Measurements from ENCODE around the gene PRCC. TPM values are rescaled to one million over a fixed set of nuclear protein-coding genes. Genes with fewer than 3 reads are reported as not detected.

The PRCC gene
- polyA plus RNA-seq, 1 donor (not counting 4 experiments of a cell fraction or from before 2014, with no cell fraction given): 40.4 TPM

DNA sequence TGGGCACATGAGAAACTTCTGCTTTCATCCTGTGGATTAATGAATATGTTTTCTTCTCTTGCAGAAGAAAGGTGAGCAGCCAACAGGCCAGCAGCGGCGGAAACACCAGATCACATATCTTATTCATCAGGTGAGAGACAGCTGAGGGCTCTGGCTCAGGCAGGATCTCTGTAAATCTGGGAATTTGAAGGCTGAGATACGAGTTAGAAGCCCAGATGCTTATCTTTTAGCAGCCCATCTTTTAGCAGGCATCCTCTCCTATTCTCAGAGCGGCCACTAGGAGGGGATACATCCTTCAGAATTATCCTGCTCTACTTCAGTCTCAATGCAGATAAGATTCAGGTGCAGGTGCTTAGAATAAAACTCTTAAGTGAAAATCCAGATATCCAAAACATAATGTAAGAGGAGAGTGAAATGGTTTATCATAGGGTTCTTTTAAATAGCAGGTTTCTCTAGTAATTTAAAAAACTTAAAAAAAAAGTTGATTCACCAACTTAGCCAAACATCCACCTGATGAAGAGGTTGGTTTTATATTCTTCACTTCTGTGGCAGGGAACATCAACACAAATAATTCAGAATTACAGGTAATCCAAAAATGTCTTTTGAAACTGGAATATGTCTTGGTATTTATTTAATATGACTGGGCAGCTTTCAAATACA, 30.0 kb downstream of the PRCC start:
- no peak for TF ChIP-seq EZH2 (IDR thresholded peaks at IDR 0.05; ENCODE audit: low read length)
- TF ChIP-seq, protein P1, sequence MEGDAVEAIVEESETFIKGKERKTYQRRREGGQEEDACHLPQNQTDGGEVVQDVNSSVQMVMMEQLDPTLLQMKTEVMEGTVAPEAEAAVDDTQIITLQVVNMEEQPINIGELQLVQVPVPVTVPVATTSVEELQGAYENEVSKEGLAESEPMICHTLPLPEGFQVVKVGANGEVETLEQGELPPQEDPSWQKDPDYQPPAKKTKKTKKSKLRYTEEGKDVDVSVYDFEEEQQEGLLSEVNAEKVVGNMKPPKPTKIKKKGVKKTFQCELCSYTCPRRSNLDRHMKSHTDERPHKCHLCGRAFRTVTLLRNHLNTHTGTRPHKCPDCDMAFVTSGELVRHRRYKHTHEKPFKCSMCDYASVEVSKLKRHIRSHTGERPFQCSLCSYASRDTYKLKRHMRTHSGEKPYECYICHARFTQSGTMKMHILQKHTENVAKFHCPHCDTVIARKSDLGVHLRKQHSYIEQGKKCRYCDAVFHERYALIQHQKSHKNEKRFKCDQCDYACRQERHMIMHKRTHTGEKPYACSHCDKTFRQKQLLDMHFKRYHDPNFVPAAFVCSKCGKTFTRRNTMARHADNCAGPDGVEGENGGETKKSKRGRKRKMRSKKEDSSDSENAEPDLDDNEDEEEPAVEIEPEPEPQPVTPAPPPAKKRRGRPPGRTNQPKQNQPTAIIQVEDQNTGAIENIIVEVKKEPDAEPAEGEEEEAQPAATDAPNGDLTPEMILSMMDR (optimal IDR thresholded peaks at IDR 0.05 in 1 of 3, IDR thresholded peaks at IDR 0.05 in 1 of 3, conservative IDR thresholded peaks at IDR 0.05 in 1 of 3; ENCODE audit: extremely low read depth in 1 of 3, insufficient read depth in 2 of 3, low read length in 3 of 3): peak; percentile 69 to 88 (median 70)
- Histone ChIP-seq H3K9me3 (ENCODE audit: control insufficient read depth, low read depth, low read length) (no peaks in the 10 kb centered on the region), H3K9me1 (ENCODE audit: control insufficient read depth, extremely low read depth, insufficient read depth, low read length) (no peaks in the 10 kb centered on the region), H3K9ac (ENCODE audit: control insufficient read depth, extremely low read depth, insufficient read depth, low read length) (no peak overlapping the region), H3K79me2 (ENCODE audit: control insufficient read depth, insufficient read depth, low read length) (no peaks in the 10 kb centered on the region), H3K4me3 (ENCODE audit: control insufficient read depth in 2 of 3, extremely low read depth in 1 of 3, insufficient read depth in 2 of 3, low read depth in 1 of 3, low read length in 3 of 3) (no peak overlapping the region), H2AFZ (ENCODE audit: control insufficient read depth, low read length) (no peak overlapping the region), H3K4me1 (ENCODE audit: control insufficient read depth, extremely low read depth, insufficient read depth, low read length) (no peaks in the 10 kb centered on the region), H3K27me3 (ENCODE audit: control insufficient read depth, extremely low read depth, insufficient read depth, low read length) (no peaks in the 10 kb centered on the region), H3K36me3 (ENCODE audit: control insufficient read depth in 2 of 2, extremely low read depth in 1 of 2, insufficient read depth in 2 of 2, low read length in 2 of 2) (peaks cover 22 to 42% of the 10 kb centered on the region in 2 experiments), H3K4me2 (ENCODE audit: control insufficient read depth, extremely low read depth, insufficient read depth, low read depth, low read length) (no peak overlapping the region), H4K20me1 (ENCODE audit: control insufficient read depth, extremely low read depth, insufficient read depth, low read length) (peaks cover 3% of the 10 kb centered on the region), H3K27ac (ENCODE audit: control insufficient read depth, insufficient read depth, low read length) (no peak overlapping the region)
- DNase-seq (ENCODE audit: low read depth, low spot score) (no peak), FAIRE-seq (peak; percentile 95)
- dilution Hi-C loops (cut with MboI; ENCODE audit: extremely low pct_ligation_motif_present, low sequenced_read_pairs): no loop called here

- Histone ChIP-seq H3K4me3 (ENCODE audit: control insufficient read depth in 2 of 3, extremely low read depth in 1 of 3, insufficient read depth in 2 of 3, low read depth in 1 of 3, low read length in 3 of 3) (no peak overlapping the region), H3K4me2 (ENCODE audit: control insufficient read depth, extremely low read depth, insufficient read depth, low read depth, low read length) (no peak overlapping the region), H3K9me3 (ENCODE audit: control insufficient read depth, low read depth, low read length) (no peaks in the 10 kb centered on the region), H3K9ac (ENCODE audit: control insufficient read depth, extremely low read depth, insufficient read depth, low read length) (no peak overlapping the region), H3K9me1 (ENCODE audit: control insufficient read depth, extremely low read depth, insufficient read depth, low read length) (no peaks in the 10 kb centered on the region), H4K20me1 (ENCODE audit: control insufficient read depth, extremely low read depth, insufficient read depth, low read length) (peaks cover 3% of the 10 kb centered on the region), H2AFZ (ENCODE audit: control insufficient read depth, low read length) (no peak overlapping the region), H3K27me3 (ENCODE audit: control insufficient read depth, extremely low read depth, insufficient read depth, low read length) (no peaks in the 10 kb centered on the region), H3K36me3 (ENCODE audit: control insufficient read depth in 2 of 2, extremely low read depth in 1 of 2, insufficient read depth in 2 of 2, low read length in 2 of 2) (peaks cover 9 to 17% of the 10 kb centered on the region in 2 experiments), H3K27ac (ENCODE audit: control insufficient read depth, insufficient read depth, low read length) (no peak overlapping the region), H3K4me1 (ENCODE audit: control insufficient read depth, extremely low read depth, insufficient read depth, low read length) (peaks cover 10% of the 10 kb centered on the region), H3K79me2 (ENCODE audit: control insufficient read depth, insufficient read depth, low read length) (no peaks in the 10 kb centered on the region)
- DNase-seq (ENCODE audit: low read depth, low spot score) (no peak), FAIRE-seq (no peak)
- TF ChIP-seq EZH2 (IDR thresholded peaks at IDR 0.05; ENCODE audit: low read length): no peak
- TF ChIP-seq, protein P1 (optimal IDR thresholded peaks at IDR 0.05 in 1 of 3, IDR thresholded peaks at IDR 0.05 in 1 of 3, conservative IDR thresholded peaks at IDR 0.05 in 1 of 3; ENCODE audit: extremely low read depth in 1 of 3, insufficient read depth in 2 of 3, low read length in 3 of 3): peak in 1 of 3 experiments; percentile 32
- dilution Hi-C loops (cut with MboI; ENCODE audit: extremely low pct_ligation_motif_present, low sequenced_read_pairs): no loop called here
Measured at GRCh38 chr1:156801409-156802121, 34.2 kb downstream of the PRCC start.

Measured in keratinocyte (primary cell).